HEK293T (cell line): Measurements from ENCODE around the gene STK4.

Experiments used
- CTCF ChIA-PET: fragments of 350-600 bp; formaldehyde crosslinking; extraction: SDS; loops from one replicate; lab custom pipeline; 2021; ENCODE audit warnings: antibody characterized with exemption, inconsistent platforms; lab: Yijun Ruan, JAX
- POLR2A ChIA-PET: fragments of 350-600 bp; formaldehyde crosslinking; extraction: SDS; loops from one replicate; lab custom pipeline; 2020; ENCODE audit warnings: antibody characterized with exemption, inconsistent platforms; lab: Yijun Ruan, JAX
- DNase-seq: peaks from one replicate; pipeline ENCODE4 v3.0.0; 2012; ENCODE audit warnings: mixed read lengths; ENCODE audit errors: extremely low spot score
- ARNT ChIP-seq: fragments of 450-650 bp; IDR thresholded peaks from 2 replicates; pipeline ENCODE4 v1.6.1; 2017; ENCODE audit warnings: mild to moderate bottlenecking
- BHLHE40 ChIP-seq: fragments of 450-650 bp; IDR thresholded peaks from 2 replicates; pipeline ENCODE4 v1.6.1; 2016; ENCODE audit warnings: mild to moderate bottlenecking, moderate library complexity, borderline replicate concordance
- CTBP1 ChIP-seq: fragments of 450-650 bp; IDR thresholded peaks from 2 replicates; pipeline ENCODE4 v1.6.1; 2016; ENCODE audit warnings: borderline replicate concordance
- ELF4 ChIP-seq: fragments of 450-650 bp; IDR thresholded peaks from 2 replicates; pipeline ENCODE4 v1.6.1; 2017; ENCODE audit warnings: antibody characterized with exemption
- FOXA1 ChIP-seq: fragments of 450-650 bp; IDR thresholded peaks from 2 replicates; pipeline ENCODE4 v1.6.1; 2016; ENCODE audit warnings: mild to moderate bottlenecking
- FOXK2 ChIP-seq: fragments of 450-650 bp; IDR thresholded peaks from 2 replicates; pipeline ENCODE4 v1.6.1; 2016; ENCODE audit warnings: mild to moderate bottlenecking
- FOXM1 ChIP-seq: fragments of 450-650 bp; IDR thresholded peaks from 2 replicates; pipeline ENCODE4 v1.6.1; 2017; ENCODE audit warnings: mild to moderate bottlenecking, borderline replicate concordance
- HDGF ChIP-seq: fragments of 450-650 bp; IDR thresholded peaks from 2 replicates; pipeline ENCODE4 v1.6.1; 2017; ENCODE audit warnings: antibody characterized with exemption, borderline replicate concordance
- L3MBTL2 ChIP-seq: fragments of 450-650 bp; conservative IDR thresholded peaks from 2 replicates; pipeline ENCODE4 v1.6.1; 2016; ENCODE audit warnings: mild to moderate bottlenecking
- LEF1 ChIP-seq: fragments of 450-650 bp; IDR thresholded peaks from 2 replicates; pipeline ENCODE4 v1.6.1; 2017; ENCODE audit warnings: mild to moderate bottlenecking, borderline replicate concordance
- NFRKB ChIP-seq: fragments of 450-650 bp; IDR thresholded peaks from 2 replicates; pipeline ENCODE4 v1.6.1; 2016; ENCODE audit warnings: mild to moderate bottlenecking, moderate library complexity
- PKNOX1 ChIP-seq: fragments of 450-650 bp; IDR thresholded peaks from 2 replicates; pipeline ENCODE4 v1.6.1; 2016
- SP1 ChIP-seq: fragments of 450-650 bp; IDR thresholded peaks from 2 replicates; pipeline ENCODE4 v1.6.1; 2017
- SUZ12 ChIP-seq: fragments of 450-650 bp; IDR thresholded peaks from 2 replicates; pipeline ENCODE4 v1.6.1; 2016; ENCODE audit warnings: mild to moderate bottlenecking
- TARDBP ChIP-seq: fragments of 450-650 bp; IDR thresholded peaks from 2 replicates; pipeline ENCODE4 v1.6.1; 2016
- ZNF384 ChIP-seq: fragments of 450-650 bp; IDR thresholded peaks from 2 replicates; pipeline ENCODE4 v1.6.1; 2016

The STK4 gene

GRCh38 chr20:45087097-45087790 lies 120.9 kb downstream of the STK4 start:
- TF ChIP-seq ZNF384 (no peak), HDGF (no peak)
- CTCF ChIA-PET: interaction anchor here (1.2 kb wide), 1 partner anchor 9 kb away, joined by 3 read pairs; no protein-coding TSS in a partner anchor
- no peak for DNase-seq
- POLR2A ChIA-PET: no interaction called here

DNA sequence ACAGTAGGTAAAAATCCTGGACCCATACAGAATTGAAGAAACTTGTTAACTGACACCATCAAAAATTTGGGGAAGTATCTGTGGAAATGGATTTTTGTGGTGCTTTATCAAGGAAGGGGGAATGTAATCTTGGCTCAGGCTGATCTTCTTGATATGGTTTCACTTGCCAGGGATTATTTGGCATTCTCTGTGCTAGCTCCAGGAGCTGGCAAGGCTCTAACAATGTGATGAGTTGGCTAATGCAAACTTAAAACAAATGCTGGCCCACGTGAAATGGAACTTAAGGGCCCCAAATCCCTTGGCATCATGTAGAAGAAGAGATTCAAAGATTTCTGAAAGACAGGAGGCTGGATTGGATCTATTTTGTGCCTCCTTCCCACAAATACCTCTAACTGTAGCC lies 121.5 kb downstream of the STK4 start:
- no peak for DNase-seq
- ChIA-PET POLR2A (no interaction called here), CTCF (interaction anchor here (1.2 kb wide), 1 partner anchor 8 kb away, joined by 3 read pairs; no protein-coding TSS in a partner anchor)
- TF ChIP-seq BHLHE40: no peak
- TF ChIP-seq ARNT: no peak
- TF ChIP-seq NFRKB: no peak
- TF ChIP-seq LEF1: no peak

GRCh38 chr20:45088247-45088646 lies 121.9 kb downstream of the STK4 start:
- DNase-seq: no peak
- CTCF ChIA-PET: no interaction called here
- POLR2A ChIA-PET: no interaction called here
- TF ChIP-seq CTBP1: no peak
- TF ChIP-seq LEF1: no peak
- TF ChIP-seq ELF4: no peak
- TF ChIP-seq FOXA1: no peak
- TF ChIP-seq SP1: no peak
- TF ChIP-seq PKNOX1: no peak
- TF ChIP-seq TARDBP: no peak
- TF ChIP-seq ARNT: no peak
- no peak for TF ChIP-seq NFRKB
- no peak for TF ChIP-seq FOXK2
- no peak for TF ChIP-seq BHLHE40
- no peak for TF ChIP-seq SUZ12
- no peak for TF ChIP-seq ZNF384

- CTCF ChIA-PET: no interaction called here
- TF ChIP-seq FOXM1: no peak
- no peak for TF ChIP-seq NFRKB
- TF ChIP-seq FOXA1: no peak
- TF ChIP-seq ZNF384: no peak
- TF ChIP-seq FOXK2: no peak
- TF ChIP-seq SUZ12: no peak
- no peak for TF ChIP-seq PKNOX1
- TF ChIP-seq LEF1: no peak
- no peak for TF ChIP-seq CTBP1
- no peak for TF ChIP-seq ELF4
- no peak for TF ChIP-seq TARDBP
- no peak for TF ChIP-seq SP1
- no peak for TF ChIP-seq ARNT
- TF ChIP-seq HDGF: no peak
- no peak for TF ChIP-seq BHLHE40
- no peak for TF ChIP-seq L3MBTL2
- no peak for DNase-seq
- POLR2A ChIA-PET: no interaction called here
Observed at GRCh38 chr20:45090481-45090880, 124.2 kb downstream of the STK4 start.

DNA sequence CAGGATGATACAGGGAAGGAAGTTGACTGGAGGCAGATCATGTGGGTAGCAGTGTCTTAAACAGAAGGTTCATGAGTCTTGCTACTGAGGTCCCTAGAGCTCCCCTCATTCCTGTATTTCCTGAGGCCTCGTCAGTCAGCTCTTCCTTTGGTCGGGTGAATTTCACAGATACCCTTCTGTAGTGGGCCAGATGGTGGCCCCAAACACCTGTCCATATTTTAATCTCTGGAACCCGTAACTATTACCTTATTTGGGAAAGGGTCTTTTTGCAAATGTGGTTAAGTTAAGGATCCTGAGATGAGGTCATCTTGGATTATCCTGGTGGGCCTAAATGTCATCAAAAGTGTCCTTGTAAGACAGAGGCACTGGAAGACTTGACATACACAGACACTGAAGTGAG lies 125.1 kb downstream of the STK4 start:
- CTCF ChIA-PET: interaction anchor here (1.0 kb wide), 1 partner anchor 47 kb away, joined by 3 read pairs; no protein-coding TSS in a partner anchor
- DNase-seq: no peak
- POLR2A ChIA-PET: no interaction called here
- no peak for TF ChIP-seq FOXA1
- TF ChIP-seq ARNT: no peak
- TF ChIP-seq L3MBTL2: no peak
- no peak for TF ChIP-seq NFRKB
- TF ChIP-seq LEF1: no peak
- TF ChIP-seq BHLHE40: no peak
- no peak for TF ChIP-seq SP1
- no peak for TF ChIP-seq ZNF384
- no peak for TF ChIP-seq HDGF
- no peak for TF ChIP-seq PKNOX1
- TF ChIP-seq CTBP1: no peak
- TF ChIP-seq TARDBP: no peak
- TF ChIP-seq ELF4: no peak
- no peak for TF ChIP-seq FOXM1
- no peak for TF ChIP-seq SUZ12
- no peak for TF ChIP-seq FOXK2

GRCh38 chr20:45092898-45093297 lies 126.6 kb downstream of the STK4 start:
- ChIA-PET POLR2A (no interaction called here), CTCF (interaction anchor here (0.5 to 0.9 kb wide), 2 partner anchors 49 to 119 kb away, joined by 3 to 4 read pairs; no protein-coding TSS in a partner anchor)
- DNase-seq: no peak

More at GRCh38 chr20:45092898-45093297, 126.6 kb downstream of the STK4 start:
- TF ChIP-seq L3MBTL2: no peak
- TF ChIP-seq ARNT: no peak
- TF ChIP-seq HDGF: no peak
- no peak for TF ChIP-seq CTBP1
